CD14-positive monocyte (primary cell): ENCODE results near the gene TPX2. TPM values are rescaled to one million over a fixed set of nuclear protein-coding genes. Genes with fewer than 3 reads are reported as not detected.

Source experiments
- DNase-seq, 3 donors: peaks; one replicate each; pipeline ENCODE4 v3.0.0-alpha.2; 2011 to 2022
- H2AFZ ChIP-seq: 2 replicates; pipeline ENCODE4 v1.6.0; 2012; ENCODE audit warnings: mild to moderate bottlenecking, low read depth, low read length, inconsistent platforms; ENCODE audit not compliant: insufficient read depth, poor library complexity, severe bottlenecking
- H3K27ac ChIP-seq, 2 donors: 1 replicate in 1 of 2; 2 replicates in 1 of 2; pipeline ENCODE4 v1.5.1; 2012 to 2013; ENCODE audit warnings: low read length in 2 of 2, control low read depth in 1 of 2, inconsistent platforms in 1 of 2, low read depth in 1 of 2, mild to moderate bottlenecking in 1 of 2
- H3K27me3 ChIP-seq, 2 donors: one replicate each; pipeline versions ENCODE4 v1.6.0 to v1.6.1; 2011 to 2013; ENCODE audit warnings: low read length in 2 of 2; ENCODE audit not compliant: control insufficient read depth in 2 of 2, insufficient read depth in 2 of 2
- H3K36me3 ChIP-seq, 2 donors: replicated peaks in 1 of 2; 1 replicate in 1 of 2; 2 replicates in 1 of 2; pipeline versions ENCODE4 v1.5.1 to v1.6.1; 2012 to 2013; ENCODE audit warnings: low read length in 2 of 2, control low read depth in 1 of 2, inconsistent platforms in 1 of 2, mild to moderate bottlenecking in 1 of 2; ENCODE audit not compliant: insufficient read depth in 2 of 2, control insufficient read depth in 1 of 2
- H3K4me1 ChIP-seq, 2 donors: 1 replicate in 1 of 2; 2 replicates in 1 of 2; pipeline versions ENCODE4 v1.5.1 to v1.6.1; 2012 to 2013; ENCODE audit warnings: low read length in 2 of 2, control low read depth in 1 of 2, inconsistent platforms in 1 of 2, mild to moderate bottlenecking in 1 of 2, moderate library complexity in 1 of 2; ENCODE audit not compliant: insufficient read depth in 2 of 2, control insufficient read depth in 1 of 2
- H3K4me2 ChIP-seq: replicated peaks from 2 replicates; pipeline ENCODE3; 2012; ENCODE audit warnings: low read length, moderate library complexity, mild to moderate bottlenecking; ENCODE audit not compliant: poor library complexity, severe bottlenecking; ENCODE audit errors: extremely low read depth
- H3K4me3 ChIP-seq, 3 experiments: fragments of 200-600 bp in 1 of 3; sonication (generic) in 1 of 3; replicated peaks in 1 of 3; 1 replicate in 2 of 3; 2 replicates in 1 of 3; pipeline ENCODE4 v1.5.1; 2011 to 2013; ENCODE audit warnings: low read length in 3 of 3, mild to moderate bottlenecking in 3 of 3, control low read depth in 2 of 3, low read depth in 2 of 3, inconsistent platforms in 1 of 3, moderate library complexity in 1 of 3
- H3K79me2 ChIP-seq: 2 replicates; pipeline ENCODE4 v1.6.0; 2012; ENCODE audit warnings: mild to moderate bottlenecking, control low read depth, inconsistent platforms, low read length, moderate library complexity; ENCODE audit not compliant: insufficient read depth
- H3K9ac ChIP-seq: 2 replicates; pipeline ENCODE4 v1.6.0; 2017; ENCODE audit warnings: low read length, mild to moderate bottlenecking; ENCODE audit not compliant: insufficient read depth, poor library complexity, severe bottlenecking
- H3K9me3 ChIP-seq, 2 donors: replicated peaks in 1 of 2; 1 replicate in 1 of 2; 2 replicates in 1 of 2; pipeline versions ENCODE4 v1.5.1 to v1.6.1; 2012 to 2013; ENCODE audit warnings: low read length in 2 of 2, control low read depth in 1 of 2; ENCODE audit not compliant: control insufficient read depth in 1 of 2, insufficient read depth in 1 of 2
- H4K20me1 ChIP-seq: 2 replicates; pipeline ENCODE4 v1.6.0; 2012; ENCODE audit warnings: mild to moderate bottlenecking, low read length, control low read depth, moderate library complexity; ENCODE audit not compliant: insufficient read depth
- H3K27ac Mint-ChIP-seq, 7 donors: one replicate each; pipeline ENCODE4 v1.8.0; 2020; ENCODE audit warnings: mild to moderate bottlenecking in 7 of 7, mixed read lengths in 7 of 7, moderate library complexity in 6 of 7, inconsistent platforms in 2 of 7
- H3K27me3 Mint-ChIP-seq, 3 donors: one replicate each; pipeline ENCODE4 v1.8.0; 2021 to 2022; ENCODE audit warnings: low read depth in 3 of 3, mild to moderate bottlenecking in 3 of 3, mixed read lengths in 3 of 3, moderate library complexity in 3 of 3, inconsistent platforms in 1 of 3
- H3K36me3 Mint-ChIP-seq, 2 donors: one replicate each; pipeline ENCODE4 v1.8.0; 2020; ENCODE audit warnings: mixed read lengths in 2 of 2, inconsistent platforms in 1 of 2, mild to moderate bottlenecking in 1 of 2
- H3K4me1 Mint-ChIP-seq: one replicate; pipeline ENCODE4 v1.8.0; 2020; ENCODE audit warnings: mild to moderate bottlenecking, mixed read lengths
- H3K4me3 Mint-ChIP-seq, 2 donors: one replicate each; pipeline ENCODE4 v1.8.0; 2020; ENCODE audit warnings: mild to moderate bottlenecking in 2 of 2, mixed read lengths in 2 of 2, moderate library complexity in 1 of 2
- H3K9me3 Mint-ChIP-seq, 7 donors: one replicate each; pipeline ENCODE4 v1.8.0; 2020 to 2022; ENCODE audit warnings: mixed read lengths in 7 of 7, mild to moderate bottlenecking in 6 of 7, moderate library complexity in 6 of 7, inconsistent platforms in 2 of 7
- WGBS: methylation state at CpG from one replicate; pipeline ENCODE4 v1.1.5; 2013; ENCODE audit warnings: missing lambda C conversion rate; ENCODE audit not compliant: insufficient coverage; 5-methylcytosine and 5-hydroxymethylcytosine counted together
- intact Hi-C, 2 donors: fragments of 100-400 bp; cut with micrococcal nuclease; formaldehyde crosslinking; loops; one replicate each; pipeline versions ENCODE4 v1.15.0 to v1.15.1; 2023
- polyA plus RNA-seq, 3 donors: library from polyadenylated mRNA; depleted of rRNA in 1 of 3; unstranded in 2 of 3; stranded (reverse) in 1 of 3; fragments of 300-500 nt in 2 of 3; fragments of >200 nt in 1 of 3; fragmentation: Illumina TruSeq in 2 of 3; gene quantifications; 1 replicate in 2 of 3; 2 replicates in 1 of 3; pipeline ENCODE4 v1.2.3, GENCODE V29; 2012 to 2021
- TF ChIP-seq, protein P1 (sequence below): fragments of 200-600 bp; IDR thresholded peaks from one replicate; pipeline ENCODE4 v1.8.0; 2022; ENCODE audit warnings: antibody characterized with exemption, mild to moderate bottlenecking

The TPX2 gene
- polyA plus RNA-seq, 3 donors = 0.06 TPM; not detected in 2

DNA sequence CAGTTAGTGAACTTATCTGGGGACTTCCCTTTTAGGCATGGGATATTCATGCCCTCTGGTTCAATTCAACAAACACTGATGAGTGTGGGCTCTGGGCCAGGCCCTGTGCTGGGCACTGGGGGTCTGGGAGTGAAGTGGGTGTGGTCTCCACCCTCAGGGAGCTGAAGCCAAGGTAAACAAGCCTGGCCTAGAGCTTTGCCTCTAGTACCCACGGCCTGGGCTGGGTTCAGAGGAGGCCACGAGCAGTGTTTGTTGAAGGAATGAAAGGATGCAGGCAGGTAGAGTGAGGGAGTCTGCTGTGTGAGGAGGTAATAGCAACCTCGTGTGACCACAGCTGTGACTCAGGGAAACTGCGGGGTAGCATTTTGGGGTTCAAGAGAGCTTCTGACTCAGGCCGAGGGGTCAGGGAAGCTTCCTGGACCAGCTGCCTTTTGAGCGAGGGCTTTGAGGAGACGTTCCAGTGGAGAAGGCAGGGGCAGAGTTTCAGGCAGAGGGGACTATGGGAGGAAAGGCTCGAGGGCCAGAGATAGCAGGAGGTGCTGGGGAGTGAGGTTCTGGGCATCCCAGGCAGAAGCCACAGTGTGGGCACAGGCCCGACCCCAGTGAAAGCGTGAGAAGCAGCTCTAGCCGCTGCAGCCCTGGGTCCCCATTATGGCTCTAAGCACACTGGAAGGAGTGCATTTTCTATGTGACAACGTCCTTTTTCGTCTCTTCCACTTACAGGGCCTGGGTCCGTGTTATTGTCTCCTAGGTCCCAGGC is 85.6 kb downstream of the TPX2 start:
- Mint-ChIP-seq H3K9me3 (peaks cover 0 to 2% (median 0%) of the 10 kb centered on the region in 7 donors), H3K27me3 (peaks cover 0 to 8% (median 8%) of the 10 kb centered on the region in 3 donors), H3K36me3 (no peaks in the 10 kb centered on the region), H3K27ac (no peak overlapping the region), H3K4me1 (peaks cover 4% of the 10 kb centered on the region), H3K4me3 (no peak overlapping the region)
- Histone ChIP-seq H3K79me2 (no peaks in the 10 kb centered on the region), H3K4me1 (peaks cover 3 to 9% of the 10 kb centered on the region in 2 donors), H3K27me3 (peaks cover 0 to 6% of the 10 kb centered on the region in 2 donors), H3K9ac (no peak overlapping the region), H2AFZ (no peak overlapping the region), H3K27ac (no peak overlapping the region), H3K9me3 (no peaks in the 10 kb centered on the region), H3K36me3 (no peaks in the 10 kb centered on the region), H3K4me2 (no peak overlapping the region), H3K4me3 (no peak overlapping the region), H4K20me1 (no peaks in the 10 kb centered on the region)
- intact Hi-C loops = loop anchor here in 1 of 2 donors (5.0 to 10.0 kb wide), 3 partner anchors 128 to 268 kb away; partner anchors contain the start of gene PDRG1
- DNase-seq = no peak
- TF ChIP-seq, protein P1, sequence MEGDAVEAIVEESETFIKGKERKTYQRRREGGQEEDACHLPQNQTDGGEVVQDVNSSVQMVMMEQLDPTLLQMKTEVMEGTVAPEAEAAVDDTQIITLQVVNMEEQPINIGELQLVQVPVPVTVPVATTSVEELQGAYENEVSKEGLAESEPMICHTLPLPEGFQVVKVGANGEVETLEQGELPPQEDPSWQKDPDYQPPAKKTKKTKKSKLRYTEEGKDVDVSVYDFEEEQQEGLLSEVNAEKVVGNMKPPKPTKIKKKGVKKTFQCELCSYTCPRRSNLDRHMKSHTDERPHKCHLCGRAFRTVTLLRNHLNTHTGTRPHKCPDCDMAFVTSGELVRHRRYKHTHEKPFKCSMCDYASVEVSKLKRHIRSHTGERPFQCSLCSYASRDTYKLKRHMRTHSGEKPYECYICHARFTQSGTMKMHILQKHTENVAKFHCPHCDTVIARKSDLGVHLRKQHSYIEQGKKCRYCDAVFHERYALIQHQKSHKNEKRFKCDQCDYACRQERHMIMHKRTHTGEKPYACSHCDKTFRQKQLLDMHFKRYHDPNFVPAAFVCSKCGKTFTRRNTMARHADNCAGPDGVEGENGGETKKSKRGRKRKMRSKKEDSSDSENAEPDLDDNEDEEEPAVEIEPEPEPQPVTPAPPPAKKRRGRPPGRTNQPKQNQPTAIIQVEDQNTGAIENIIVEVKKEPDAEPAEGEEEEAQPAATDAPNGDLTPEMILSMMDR = no peak
- WGBS = 88% methylated on average over 14 of the region's 14 CpGs

DNA sequence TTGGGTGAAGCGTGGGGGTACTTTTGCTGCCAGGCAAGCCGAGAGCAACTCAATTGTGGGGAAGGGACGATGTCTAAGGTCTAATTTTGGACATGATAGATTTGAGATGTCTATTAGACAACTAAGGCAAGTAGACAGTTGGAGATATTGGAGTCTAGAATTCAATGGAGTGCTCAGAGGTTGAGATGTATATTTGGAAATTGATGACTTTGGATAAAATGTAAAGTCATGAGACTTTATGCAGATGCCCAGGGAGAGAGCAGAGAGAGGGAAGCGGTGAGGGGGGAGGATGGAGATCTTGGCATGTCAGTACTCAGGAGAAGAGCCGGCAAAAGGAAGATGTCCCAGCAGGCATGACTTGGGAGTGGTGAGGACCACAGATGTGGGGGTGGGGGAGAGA is 87.0 kb downstream of the TPX2 start:
- no peak overlapping the region for H3K9ac ChIP-seq
- Mint-ChIP-seq H3K9me3 (peaks cover 0 to 2% (median 0%) of the 10 kb centered on the region in 7 donors), H3K27ac (no peak overlapping the region), H3K27me3 (peaks cover 0 to 11% (median 8%) of the 10 kb centered on the region in 3 donors), H3K4me3 (no peak overlapping the region), H3K4me1 (peaks cover 4% of the 10 kb centered on the region), H3K36me3 (no peaks in the 10 kb centered on the region)
- no peaks in the 10 kb centered on the region for H4K20me1 ChIP-seq
- no peaks in the 10 kb centered on the region for H3K79me2 ChIP-seq
- intact Hi-C loops = loop anchor here in 1 of 2 donors (5.0 to 10.0 kb wide), 2 partner anchors 209 to 266 kb away; no protein-coding TSS in a partner anchor
- peaks cover 0 to 6% of the 10 kb centered on the region in 2 donors for H3K27me3 ChIP-seq
- no peak overlapping the region for H3K4me2 ChIP-seq
- no peak for DNase-seq
- H3K27ac ChIP-seq = no peak overlapping the region
- H3K4me3 ChIP-seq = no peak overlapping the region
- H3K36me3 ChIP-seq = no peaks in the 10 kb centered on the region
- no peaks in the 10 kb centered on the region for H3K9me3 ChIP-seq
- H2AFZ ChIP-seq = no peak overlapping the region
- WGBS = 97% methylated on average over 5 of the region's 5 CpGs
- TF ChIP-seq, protein P1 = no peak
- H3K4me1 ChIP-seq = peaks cover 3 to 9% of the 10 kb centered on the region in 2 donors
